ENCODE results near the gene MAPK12. TPM values are rescaled to one million over a fixed set of nuclear protein-coding genes. Genes with fewer than 3 reads are reported as not detected.

The MAPK12 gene
- total and polyA plus RNA-seq, 9 of the 15 experiments (the other 6 are each of a cell fraction or from before 2014, with no cell fraction given): 0.79 to 71.5 (median 32.8) TPM

- TF ChIP-seq MGA (IDR thresholded peaks at IDR 0.05) (peak; percentile 65; the same call in 1 of the 2 replicates), FOXP1 (CRISPR knock-in tag; IDR thresholded peaks at IDR 0.05) (peak; percentile 78; the same call in 1 of the 2 replicates), ETV5 (CRISPR knock-in tag; IDR thresholded peaks at IDR 0.05; ENCODE audit: low read depth) (peak; percentile 48), MTA3 (IDR thresholded peaks at IDR 0.05; ENCODE audit: borderline replicate concordance) (peak; percentile 30; the same call in 1 of the 2 replicates), SUPT5H (IDR thresholded peaks at IDR 0.05) (peak; percentile 69), PML (IDR thresholded peaks at IDR 0.05; ENCODE audit: low read length) (0 out of 2 replicates have a peak, but pooled peaks have one; percentile 14), HNRNPLL (IDR thresholded peaks at IDR 0.05; ENCODE audit: low read depth, low read length, poor library complexity, severe bottlenecking) (no peak), POLR2A (conservative IDR thresholded peaks at IDR 0.05) (peak; percentile 69), HDAC1 (IDR thresholded peaks at IDR 0.05) (peak in 1 of 2 experiments; percentile 86; a peak in 2 of 4 replicates), NFIC (IDR thresholded peaks at IDR 0.05) (no peak), HDGF (IDR thresholded peaks at IDR 0.05) (no peak), CTBP1 (IDR thresholded peaks at IDR 0.05; ENCODE audit: borderline replicate concordance) (0 out of 2 replicates have a peak, but pooled peaks have one; percentile 25), LARP7 (IDR thresholded peaks at IDR 0.05) (no peak), L3MBTL2 (IDR thresholded peaks at IDR 0.05) (peak; percentile 42; the same call in 1 of the 2 replicates), E2F6 (IDR thresholded peaks at IDR 0.05; ENCODE audit: borderline replicate concordance in 1 of 2, extremely low read depth in 1 of 2, insufficient read depth in 1 of 2, insufficient read length in 1 of 2, low read depth in 1 of 2, low read length in 1 of 2, poor library complexity in 1 of 2, severe bottlenecking in 1 of 2) (peak in 1 of 2 experiments; percentile 51), ZBTB7A (IDR thresholded peaks at IDR 0.05; ENCODE audit: borderline replicate concordance, control insufficient read depth, low read depth, low read length) (peak; percentile 26; the same call in 1 of the 2 replicates)
Observed at GRCh38 chr22:50250555-50251476, 10.7 kb downstream of the MAPK12 start, which contains the start of gene HDAC10 (continued).
